WI38 (cell line): ENCODE data around the gene MAFG.

Source experiments
- H3K4me3 ChIP-seq: 2 replicates; pipeline ENCODE4 v1.5.1; 2011; ENCODE audit warnings: low read depth, mild to moderate bottlenecking, control low read depth, low read length
- TF ChIP-seq, protein P1 (sequence below): IDR thresholded peaks from 2 replicates; pipeline ENCODE4 v1.5.1; 2012; ENCODE audit warnings: low read depth, mild to moderate bottlenecking, control low read depth, low read length

MAFG gene

DNA sequence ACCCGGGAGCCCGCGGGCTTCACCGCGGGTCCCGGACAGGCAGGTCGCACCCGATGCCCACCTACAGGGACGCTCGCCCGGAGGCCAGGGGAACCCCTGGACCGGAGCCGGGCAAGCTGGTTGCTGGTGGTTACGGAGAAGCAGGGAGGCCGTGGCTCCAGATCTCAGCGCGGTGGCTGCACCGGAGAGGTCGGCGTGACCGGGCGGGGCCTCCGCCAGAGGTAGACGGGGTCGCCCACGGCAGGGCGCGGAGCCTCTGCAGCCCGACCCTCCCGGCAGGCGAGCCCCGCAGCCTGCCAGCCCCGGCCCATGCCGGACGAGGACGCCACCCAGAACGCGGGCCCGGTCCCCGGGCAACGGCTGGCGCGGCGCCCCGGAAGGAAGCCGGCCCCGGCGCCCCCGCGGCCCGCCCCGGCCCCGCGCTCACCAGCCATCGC lies 16.7 kb downstream of the MAFG start:
- TF ChIP-seq, protein P1, sequence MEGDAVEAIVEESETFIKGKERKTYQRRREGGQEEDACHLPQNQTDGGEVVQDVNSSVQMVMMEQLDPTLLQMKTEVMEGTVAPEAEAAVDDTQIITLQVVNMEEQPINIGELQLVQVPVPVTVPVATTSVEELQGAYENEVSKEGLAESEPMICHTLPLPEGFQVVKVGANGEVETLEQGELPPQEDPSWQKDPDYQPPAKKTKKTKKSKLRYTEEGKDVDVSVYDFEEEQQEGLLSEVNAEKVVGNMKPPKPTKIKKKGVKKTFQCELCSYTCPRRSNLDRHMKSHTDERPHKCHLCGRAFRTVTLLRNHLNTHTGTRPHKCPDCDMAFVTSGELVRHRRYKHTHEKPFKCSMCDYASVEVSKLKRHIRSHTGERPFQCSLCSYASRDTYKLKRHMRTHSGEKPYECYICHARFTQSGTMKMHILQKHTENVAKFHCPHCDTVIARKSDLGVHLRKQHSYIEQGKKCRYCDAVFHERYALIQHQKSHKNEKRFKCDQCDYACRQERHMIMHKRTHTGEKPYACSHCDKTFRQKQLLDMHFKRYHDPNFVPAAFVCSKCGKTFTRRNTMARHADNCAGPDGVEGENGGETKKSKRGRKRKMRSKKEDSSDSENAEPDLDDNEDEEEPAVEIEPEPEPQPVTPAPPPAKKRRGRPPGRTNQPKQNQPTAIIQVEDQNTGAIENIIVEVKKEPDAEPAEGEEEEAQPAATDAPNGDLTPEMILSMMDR, result no peak

DNA sequence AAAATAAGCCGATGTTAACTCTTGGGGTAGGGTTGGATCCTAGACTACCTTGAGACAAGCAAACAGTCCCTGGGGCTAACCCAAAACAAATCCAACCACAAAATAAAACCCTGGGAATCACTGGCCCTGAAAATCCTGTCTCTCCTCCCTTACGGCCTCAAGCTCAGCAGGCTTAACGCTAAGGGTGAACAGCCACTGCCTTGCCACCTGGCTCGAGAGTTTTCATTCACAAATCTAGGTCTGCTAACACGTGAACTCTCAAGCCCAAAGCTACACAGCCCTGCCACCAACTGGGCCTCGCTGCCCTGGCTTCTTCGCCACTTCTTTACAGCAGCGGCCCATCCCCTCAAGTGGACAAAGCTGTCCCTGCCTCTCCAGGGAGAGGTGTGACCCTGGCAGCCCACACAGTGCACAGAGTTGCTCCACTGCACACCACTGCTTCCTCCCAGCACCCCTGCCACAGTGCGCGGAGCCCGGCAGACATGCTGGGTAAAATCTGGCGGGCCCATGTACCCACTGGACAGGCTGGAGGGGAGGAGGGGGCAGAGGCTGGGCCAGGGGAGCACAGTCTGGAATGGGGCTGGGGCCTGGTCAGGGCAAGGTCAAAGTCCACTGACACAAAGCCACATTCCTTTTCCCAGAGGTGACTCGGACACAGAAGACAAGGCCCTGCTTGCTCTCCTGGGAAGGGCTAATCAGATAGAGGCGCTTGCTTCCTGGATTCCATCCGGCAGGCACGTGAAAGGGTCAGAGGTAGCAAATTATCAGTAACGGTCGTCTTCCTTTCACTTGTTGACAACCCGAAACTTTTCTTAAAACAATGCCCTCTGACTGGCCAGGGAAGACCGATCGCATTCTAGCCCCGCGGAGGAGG lies 17.3 kb downstream of the MAFG start:
- TF ChIP-seq, protein P1, result no peak
- H3K4me3 ChIP-seq, result peak overlapping the region; percentile 76

More for the DNA sequence above, 16.7 kb downstream of the MAFG start:
- peak overlapping the region; percentile 76 for H3K4me3 ChIP-seq

DNA sequence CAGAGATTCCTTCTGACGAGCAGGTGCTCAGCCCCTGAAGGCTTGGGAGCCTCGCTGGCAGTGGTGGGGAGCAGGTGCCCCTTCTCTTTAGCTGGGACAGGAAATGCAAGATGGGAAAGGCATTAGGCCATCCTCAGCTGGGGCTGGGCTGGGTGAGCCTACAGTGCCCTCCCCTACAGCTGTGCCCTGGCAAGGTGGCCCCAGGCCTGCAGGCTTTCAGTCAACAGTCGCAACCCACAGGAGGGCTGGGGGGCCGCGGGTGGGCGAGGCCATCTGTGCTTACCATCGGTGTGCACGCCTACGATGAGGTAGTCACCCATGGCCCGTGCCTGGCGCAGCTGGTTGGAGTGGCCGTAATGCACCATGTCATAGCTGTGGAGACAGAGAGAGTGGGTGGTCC lies 18.3 kb downstream of the MAFG start:
- no peak overlapping the region for H3K4me3 ChIP-seq
- TF ChIP-seq, protein P1, result no peak

DNA sequence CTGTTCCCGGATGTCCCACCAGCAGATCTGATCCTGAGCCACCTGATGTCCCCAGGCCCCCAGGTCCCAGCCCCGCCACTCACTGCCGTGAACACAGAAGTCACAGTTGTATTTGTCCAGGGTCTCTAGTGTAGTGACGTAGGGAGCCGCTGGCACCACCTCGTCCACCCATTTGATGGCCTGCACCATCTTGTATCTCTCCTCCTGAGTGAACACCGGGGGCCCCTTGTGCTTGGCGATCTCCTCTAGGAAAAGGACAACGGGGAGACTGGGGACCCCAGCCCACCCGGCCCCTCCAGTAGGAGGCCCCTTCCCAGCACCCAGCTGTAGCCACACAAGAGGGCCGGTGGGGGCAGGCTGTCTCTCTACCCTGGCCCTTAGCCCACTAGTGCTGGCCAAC lies 18.7 kb downstream of the MAFG start:
- H3K4me3 ChIP-seq, result no peak overlapping the region
- TF ChIP-seq, protein P1, result no peak

DNA sequence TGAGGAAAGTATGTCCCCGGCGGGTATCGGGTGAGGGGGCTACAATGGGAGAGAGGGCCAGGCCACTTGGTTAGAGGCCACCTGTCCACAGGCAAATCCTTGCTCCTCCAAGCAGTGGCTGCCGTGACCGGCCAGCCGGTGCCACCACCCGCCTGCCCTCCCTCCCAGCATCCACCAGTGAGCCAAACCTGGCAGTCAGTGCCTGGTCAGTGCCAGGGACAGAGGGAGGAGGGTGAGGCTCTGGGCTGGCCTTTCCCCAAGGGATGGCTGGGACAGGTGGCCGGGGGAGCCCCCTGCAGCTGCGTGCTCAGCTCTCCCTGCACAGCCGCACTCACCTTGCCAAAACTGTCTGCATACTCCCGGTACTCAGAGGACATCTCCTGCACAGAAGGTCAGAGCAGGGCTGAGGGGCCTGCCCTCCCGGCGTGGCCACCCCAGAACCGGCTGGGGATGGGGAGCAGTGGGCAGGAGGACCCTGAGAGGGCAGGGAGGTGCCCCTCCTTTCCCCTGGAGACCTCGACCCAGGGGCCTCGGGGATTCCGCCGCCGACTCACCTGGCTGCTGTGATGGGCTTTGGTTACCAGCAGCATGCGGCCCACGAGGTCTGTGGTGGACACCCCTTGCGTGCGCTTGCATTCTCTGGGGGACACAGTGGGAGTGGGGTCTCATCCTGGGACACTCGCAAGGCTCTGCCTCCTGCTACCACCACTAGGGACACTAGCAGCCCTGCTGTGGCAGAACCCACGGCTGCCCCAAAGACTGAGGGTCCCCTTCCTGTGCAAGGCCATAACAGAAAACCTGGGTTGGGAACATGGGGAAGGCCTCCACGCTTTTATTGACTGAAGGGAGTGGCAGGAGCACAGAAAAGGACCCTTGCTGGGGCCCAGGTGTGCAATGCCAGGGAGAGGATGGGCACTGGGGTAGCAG lies 20.1 kb downstream of the MAFG start:
- TF ChIP-seq, protein P1, result no peak
- H3K4me3 ChIP-seq, result no peak overlapping the region

DNA sequence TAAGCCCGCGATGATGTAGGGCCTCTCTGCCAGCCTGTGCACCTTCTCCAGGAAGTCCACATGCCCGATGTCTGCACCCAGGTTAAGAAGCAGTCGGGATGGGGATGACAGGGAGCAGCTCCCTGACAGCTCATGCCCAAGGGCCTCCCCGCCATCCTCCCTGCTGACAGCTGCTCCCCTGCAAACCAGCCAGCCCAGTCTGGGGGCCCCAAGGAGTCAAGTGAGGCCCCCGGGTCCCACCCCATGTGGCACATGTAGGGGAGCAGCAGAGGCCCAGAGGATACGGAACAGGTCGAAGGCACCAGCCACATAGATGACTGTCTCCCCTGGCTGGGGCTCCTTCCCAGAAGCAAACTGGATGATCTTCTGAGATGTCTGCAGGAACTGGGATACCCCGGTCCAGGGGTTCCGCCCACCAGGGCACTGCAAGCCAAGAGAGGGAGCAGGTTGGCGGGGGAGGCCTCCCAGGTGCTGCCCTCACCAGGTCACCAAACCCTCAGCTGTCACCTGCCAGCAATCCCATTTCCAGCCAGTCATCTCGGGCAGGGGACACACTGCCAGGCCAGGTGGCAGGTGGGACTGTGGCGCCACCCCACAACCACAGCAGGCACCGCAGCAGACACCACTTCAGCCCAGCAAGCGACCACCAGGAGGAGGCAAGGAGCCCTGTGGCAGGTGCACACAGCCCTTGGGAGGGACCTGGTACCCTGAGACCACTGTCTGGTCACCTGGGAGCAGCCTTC lies 20.9 kb downstream of the MAFG start:
- H3K4me3 ChIP-seq, result no peak overlapping the region
- TF ChIP-seq, protein P1, result no peak
